Transverse colon (tissue), 3 donors: ENCODE measurements around the gene MPDZ.

Experiments
- POLR2A ChIP-seq: fragments of 450-650 bp; IDR thresholded peaks from one replicate; pipeline ENCODE4 v1.6.1; 2016; ENCODE audit warnings: antibody characterized with exemption, mild to moderate bottlenecking, moderate library complexity
- TF ChIP-seq, protein P1 (sequence below), 5 experiments: fragments of 200-600 bp in 3 of 5; fragments of 450-650 bp in 2 of 5; sonication (generic) in 3 of 5; IDR thresholded peaks; 1 replicate in 2 of 5; 2 replicates in 3 of 5; pipeline ENCODE4 v1.5.1; 2016 to 2017; ENCODE audit warnings: antibody characterized with exemption in 5 of 5, inconsistent platforms in 3 of 5, mild to moderate bottlenecking in 2 of 5, moderate library complexity in 1 of 5

DNA sequence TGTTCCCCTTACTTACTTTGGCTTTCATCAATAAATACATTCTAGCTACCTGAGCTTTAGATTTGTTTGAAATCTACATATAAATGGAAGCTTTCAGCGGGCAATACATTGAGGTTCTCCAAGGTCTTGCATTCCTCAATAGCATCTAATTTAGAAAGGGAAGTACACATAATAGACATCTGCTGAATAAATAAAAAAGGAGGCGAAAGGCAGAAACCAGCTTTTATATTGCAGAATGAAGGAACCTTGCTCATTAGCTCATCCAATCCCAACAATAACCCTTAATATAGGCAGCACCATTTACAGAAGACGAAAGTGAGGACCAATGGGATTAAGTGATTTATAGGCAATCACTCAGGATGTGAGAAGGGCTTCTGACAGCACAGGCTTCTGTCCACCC, 147.5 kb downstream of the MPDZ start:
- TF ChIP-seq, protein P1, sequence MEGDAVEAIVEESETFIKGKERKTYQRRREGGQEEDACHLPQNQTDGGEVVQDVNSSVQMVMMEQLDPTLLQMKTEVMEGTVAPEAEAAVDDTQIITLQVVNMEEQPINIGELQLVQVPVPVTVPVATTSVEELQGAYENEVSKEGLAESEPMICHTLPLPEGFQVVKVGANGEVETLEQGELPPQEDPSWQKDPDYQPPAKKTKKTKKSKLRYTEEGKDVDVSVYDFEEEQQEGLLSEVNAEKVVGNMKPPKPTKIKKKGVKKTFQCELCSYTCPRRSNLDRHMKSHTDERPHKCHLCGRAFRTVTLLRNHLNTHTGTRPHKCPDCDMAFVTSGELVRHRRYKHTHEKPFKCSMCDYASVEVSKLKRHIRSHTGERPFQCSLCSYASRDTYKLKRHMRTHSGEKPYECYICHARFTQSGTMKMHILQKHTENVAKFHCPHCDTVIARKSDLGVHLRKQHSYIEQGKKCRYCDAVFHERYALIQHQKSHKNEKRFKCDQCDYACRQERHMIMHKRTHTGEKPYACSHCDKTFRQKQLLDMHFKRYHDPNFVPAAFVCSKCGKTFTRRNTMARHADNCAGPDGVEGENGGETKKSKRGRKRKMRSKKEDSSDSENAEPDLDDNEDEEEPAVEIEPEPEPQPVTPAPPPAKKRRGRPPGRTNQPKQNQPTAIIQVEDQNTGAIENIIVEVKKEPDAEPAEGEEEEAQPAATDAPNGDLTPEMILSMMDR (IDR thresholded peaks at IDR 0.05): no peak
- TF ChIP-seq POLR2A: no peak
